GM23338 (cell line): ENCODE measurements around the gene ZSCAN2. TPM values are rescaled to one million over a fixed set of nuclear protein-coding genes. Genes with fewer than 3 reads are reported as not detected.

Source experiments
- ATAC-seq: fragments of 200-7000 bp; cut with Tn5 transposase; 3 replicates; pipeline ENCODE4 v1.9.1; 2020
- DNase-seq: peaks from one replicate; pipeline ENCODE4 v3.0.0-alpha.2; 2015; ENCODE audit warnings: low spot score
- H2AFZ ChIP-seq: fragments of 200-600 bp; sonication (generic); 2 replicates; pipeline ENCODE4 v1.8.0; 2016; ENCODE audit warnings: antibody characterized with exemption, mild to moderate bottlenecking, moderate library complexity
- H3F3A ChIP-seq: fragments of 200-600 bp; sonication (generic); replicated peaks from 2 replicates; pipeline ENCODE4 v1.8.0; 2017; ENCODE audit warnings: antibody characterized with exemption, mixed run types, low read depth
- H3K27ac ChIP-seq: fragments of 200-600 bp; sonication (generic); 2 replicates; pipeline ENCODE4 v1.6.1; 2016; ENCODE audit warnings: low read depth
- H3K27me3 ChIP-seq: fragments of 200-600 bp; sonication (generic); 2 replicates; pipeline ENCODE4 v1.8.0; 2016; ENCODE audit warnings: mild to moderate bottlenecking, mixed run types, moderate library complexity; ENCODE audit not compliant: insufficient read depth
- H3K36me3 ChIP-seq: fragments of 200-600 bp; sonication (generic); 2 replicates; pipeline ENCODE4 v1.8.0; 2016; ENCODE audit warnings: mild to moderate bottlenecking; ENCODE audit not compliant: insufficient read depth
- H3K4me1 ChIP-seq: fragments of 200-600 bp; sonication (generic); 2 replicates; pipeline ENCODE4 v1.8.0; 2016; ENCODE audit warnings: mild to moderate bottlenecking, moderate library complexity; ENCODE audit not compliant: insufficient read depth
- H3K4me2 ChIP-seq: fragments of 200-600 bp; sonication (generic); 2 replicates; pipeline ENCODE4 v1.7.1; 2017; ENCODE audit warnings: mixed run types
- H3K4me3 ChIP-seq: fragments of 200-600 bp; sonication (generic); 2 replicates; pipeline ENCODE4 v1.6.1; 2016; ENCODE audit warnings: mixed run types
- H3K79me2 ChIP-seq: fragments of 200-600 bp; sonication (generic); replicated peaks from 2 replicates; pipeline ENCODE4 v1.8.0; 2017; ENCODE audit warnings: mild to moderate bottlenecking; ENCODE audit not compliant: insufficient read depth
- H3K9me2 ChIP-seq: fragments of 200-600 bp; sonication (generic); 2 replicates; pipeline ENCODE4 v1.8.0; 2017; ENCODE audit not compliant: insufficient read depth
- H4K20me1 ChIP-seq: fragments of 200-600 bp; sonication (generic); replicated peaks from 2 replicates; pipeline ENCODE4 v1.8.0; 2017; ENCODE audit warnings: mild to moderate bottlenecking; ENCODE audit not compliant: insufficient read depth
- H3K27ac Mint-ChIP-seq: 2 replicates; pipeline ENCODE4 v1.8.0; 2020; ENCODE audit warnings: inconsistent platforms, mild to moderate bottlenecking, moderate library complexity, mixed read lengths
- H3K27me3 Mint-ChIP-seq: 3 replicates; pipeline ENCODE4 v1.8.0; 2022; ENCODE audit warnings: low read depth, mild to moderate bottlenecking, moderate library complexity, mixed read lengths, inconsistent platforms; ENCODE audit not compliant: insufficient read depth, poor library complexity
- H3K36me3 Mint-ChIP-seq: 3 replicates; pipeline ENCODE4 v1.8.0; 2021; ENCODE audit warnings: low read depth, mild to moderate bottlenecking, inconsistent platforms, moderate library complexity, mixed read lengths
- H3K4me1 Mint-ChIP-seq: 3 replicates; pipeline ENCODE4 v1.8.0; 2020; ENCODE audit warnings: mild to moderate bottlenecking, inconsistent platforms, mixed read lengths
- H3K4me3 Mint-ChIP-seq: 3 replicates; pipeline ENCODE4 v1.8.0; 2021; ENCODE audit warnings: moderate library complexity, mild to moderate bottlenecking, inconsistent platforms, mixed read lengths
- H3K9me3 Mint-ChIP-seq: 3 replicates; pipeline ENCODE4 v1.8.0; 2020; ENCODE audit warnings: moderate library complexity, mild to moderate bottlenecking, inconsistent platforms, mixed read lengths
- CTCF ChIP-seq, 2 experiments: fragments of 200-600 bp in 1 of 2; sonication (generic) in 1 of 2; conservative IDR thresholded peaks; 2 replicates each; pipeline versions ENCODE4 v1.5.1 to v1.6.1; 2016 to 2017; ENCODE audit warnings: antibody characterized with exemption in 2 of 2, low read depth in 2 of 2, mild to moderate bottlenecking in 2 of 2, moderate library complexity in 1 of 2
- ETS1 ChIP-seq: IDR thresholded peaks from 2 replicates; pipeline ENCODE4 v1.6.1; 2016; ENCODE audit warnings: antibody characterized with exemption
- JUNB ChIP-seq: IDR thresholded peaks from one replicate; pipeline ENCODE4 v1.6.1; 2016; ENCODE audit warnings: antibody characterized with exemption; ENCODE audit not compliant: unreplicated experiment
- NANOG ChIP-seq: IDR thresholded peaks from 2 replicates; pipeline ENCODE4 v1.6.1; 2016; ENCODE audit warnings: antibody characterized with exemption, borderline replicate concordance
- POLR2AphosphoS5 ChIP-seq: IDR thresholded peaks from 2 replicates; pipeline ENCODE4 v1.6.1; 2016; ENCODE audit warnings: antibody characterized with exemption, low read depth
- REST ChIP-seq: IDR thresholded peaks from one replicate; pipeline ENCODE4 v1.6.1; 2018; ENCODE audit warnings: antibody characterized with exemption; ENCODE audit not compliant: unreplicated experiment
- STAT1 ChIP-seq: IDR thresholded peaks from one replicate; pipeline ENCODE4 v1.6.1; 2016; ENCODE audit warnings: antibody characterized with exemption; ENCODE audit not compliant: unreplicated experiment
- ZNF114 ChIP-seq: fragments of 250-450 bp; sonication (Bioruptor Pico); IDR thresholded peaks from 2 replicates; pipeline ENCODE4 v1.5.0; 2020; ENCODE audit warnings: mild to moderate bottlenecking, moderate library complexity
- ZNF331 ChIP-seq: fragments of 250-450 bp; sonication (Bioruptor Pico); IDR thresholded peaks from 2 replicates; pipeline ENCODE4 v1.5.0; 2020; ENCODE audit warnings: low read depth, mild to moderate bottlenecking, moderate library complexity
- polyA plus RNA-seq: library from polyadenylated mRNA; unstranded; fragments of >200 nt; fragmentation: Nextera tagmentation; extraction: Ambion mirVana; gene quantifications from 2 replicates; pipeline ENCODE4 v1.2.1, GENCODE V29; 2016
- total RNA-seq: library from RNA; depleted of rRNA; stranded (reverse); fragments of >200 nt; shearing (Covaris generic); gene quantifications from 2 replicates; pipeline ENCODE4 v1.2.3, GENCODE V29; 2014

ZSCAN2 gene
- total and polyA plus RNA-seq, 2 experiments from 2014 or later, result 45.8 to 63.9 TPM

GRCh38 chr15:84606653-84607120 is 5.9 kb downstream of the ZSCAN2 start:
- peaks cover 70% of the 10 kb centered on the region for H4K20me1 ChIP-seq
- Mint-ChIP-seq H3K27ac (peak overlapping the region; percentile 60; the same call in 1 of the 2 replicates), H3K36me3 (peaks cover 73% of the 10 kb centered on the region)

GRCh38 chr15:84608707-84609284 is 8.0 kb downstream of the ZSCAN2 start:
- no peaks in the 10 kb centered on the region for H3K27me3 ChIP-seq
- H4K20me1 ChIP-seq, result peaks cover 90% of the 10 kb centered on the region
- peaks cover 67% of the 10 kb centered on the region for H3K4me1 Mint-ChIP-seq
- H3K79me2 ChIP-seq, result peaks cover 100% of the 10 kb centered on the region
- H3K27ac ChIP-seq, result peak overlapping the region; percentile 59; the same call in 1 of the 2 replicates
- H3K9me2 ChIP-seq, result no peaks in the 10 kb centered on the region
- H3K27me3 Mint-ChIP-seq, result peaks cover 6% of the 10 kb centered on the region
- H3K36me3 Mint-ChIP-seq, result peaks cover 78% of the 10 kb centered on the region
- H3K4me3 ChIP-seq, result peak overlapping the region; percentile 31
- H3K27ac Mint-ChIP-seq, result no peak overlapping the region
- peak; percentile 39 for ATAC-seq
- peak; percentile 32 for DNase-seq
- peaks cover 40% of the 10 kb centered on the region; the same call in 1 of the 2 replicates for H3K36me3 ChIP-seq
- H3K4me1 ChIP-seq, result peaks cover 68% of the 10 kb centered on the region
- peak overlapping the region; percentile 67 for H3K4me2 ChIP-seq
- no peaks in the 10 kb centered on the region for H3K9me3 Mint-ChIP-seq
- no peak overlapping the region for H2AFZ ChIP-seq
- H3K4me3 Mint-ChIP-seq, result peak overlapping the region; percentile 25; the same call in 1 of the 3 replicates
- peaks cover 20% of the 10 kb centered on the region for H3F3A ChIP-seq
- TF ChIP-seq ZNF114 (no peak), STAT1 (no peak), ZNF331 (CRISPR knock-in tag) (no peak), CTCF (conservative IDR thresholded peaks at IDR 0.05; ENCODE audit: low read depth in 2 of 2) (no peak), ETS1 (no peak), REST (no peak), JUNB (no peak)

More at GRCh38 chr15:84606653-84607120, 5.9 kb downstream of the ZSCAN2 start:
- H3F3A ChIP-seq, result peaks cover 26% of the 10 kb centered on the region
- no peak overlapping the region for H2AFZ ChIP-seq
- no peak for ATAC-seq
- Mint-ChIP-seq H3K27me3 (peaks cover 14% of the 10 kb centered on the region), H3K4me3 (peak overlapping the region; percentile 32; the same call in 1 of the 3 replicates), H3K9me3 (no peaks in the 10 kb centered on the region), H3K4me1 (peaks cover 73% of the 10 kb centered on the region)
- H3K4me2 ChIP-seq, result peak overlapping the region; percentile 79
- TF ChIP-seq ETS1 (no peak), NANOG (no peak), POLR2AphosphoS5 (no peak), ZNF114 (no peak), CTCF (conservative IDR thresholded peaks at IDR 0.05; ENCODE audit: low read depth in 2 of 2) (no peak)
- H3K27ac ChIP-seq, result peak overlapping the region; percentile 45; the same call in 1 of the 2 replicates
- peaks cover 78% of the 10 kb centered on the region for H3K4me1 ChIP-seq
- peaks cover 90% of the 10 kb centered on the region for H3K79me2 ChIP-seq
- peaks cover 40% of the 10 kb centered on the region; the same call in 1 of the 2 replicates for H3K36me3 ChIP-seq
- DNase-seq, result no peak
- H3K4me3 ChIP-seq, result peak overlapping the region; percentile 87
- H3K9me2 ChIP-seq, result no peaks in the 10 kb centered on the region
- H3K27me3 ChIP-seq, result no peaks in the 10 kb centered on the region
